Liver (tissue), 9 donors: ENCODE results near the gene THRB. TPM values are rescaled to one million over a fixed set of nuclear protein-coding genes. Genes with fewer than 3 reads are reported as not detected.
"Not testable (repeated sequence)": the region's sequence is repeated elsewhere in the genome, so short reads cannot be mapped to it uniquely, and the experiment has no call there.

Source experiments
- DNase-seq: peaks from one replicate; pipeline ENCODE4 v3.0.0-alpha.2; 2017; ENCODE audit warnings: low spot score
- H3K27ac ChIP-seq, 2 donors: one replicate each; pipeline ENCODE4 v1.7.0; 2013; ENCODE audit warnings: inconsistent platforms in 2 of 2, low read length in 2 of 2, control low read depth in 1 of 2, low read depth in 1 of 2, mild to moderate bottlenecking in 1 of 2
- H3K27me3 ChIP-seq, 4 donors: one replicate each; pipeline versions ENCODE4 v1.6.1 to v1.7.0; 2013; ENCODE audit warnings: low read length in 3 of 4, inconsistent platforms in 1 of 4, mild to moderate bottlenecking in 1 of 4, moderate library complexity in 1 of 4; ENCODE audit not compliant: control insufficient read depth in 4 of 4, insufficient read depth in 4 of 4
- H3K36me3 ChIP-seq, 4 donors: one replicate each; pipeline versions ENCODE4 v1.6.1 to v1.7.0; 2013; ENCODE audit warnings: low read length in 3 of 4, mild to moderate bottlenecking in 3 of 4, low read depth in 1 of 4, moderate library complexity in 1 of 4; ENCODE audit not compliant: control insufficient read depth in 4 of 4, insufficient read depth in 3 of 4
- H3K4me1 ChIP-seq, 4 donors: one replicate each; pipeline versions ENCODE4 v1.6.1 to v1.7.0; 2013; ENCODE audit warnings: low read length in 3 of 4, mild to moderate bottlenecking in 3 of 4, moderate library complexity in 1 of 4; ENCODE audit not compliant: control insufficient read depth in 4 of 4, insufficient read depth in 4 of 4
- H3K4me3 ChIP-seq, 3 donors: one replicate each; pipeline versions ENCODE4 v1.6.1 to v1.7.0; 2013; ENCODE audit warnings: low read length in 3 of 3, control low read depth in 1 of 3, low read depth in 1 of 3, mild to moderate bottlenecking in 1 of 3
- H3K9ac ChIP-seq, 2 donors: one replicate each; pipeline ENCODE4 v1.7.0; 2013; ENCODE audit warnings: low read length in 2 of 2, mild to moderate bottlenecking in 2 of 2, moderate library complexity in 2 of 2, control low read depth in 1 of 2, low read depth in 1 of 2
- H3K9me3 ChIP-seq, 4 donors: one replicate each; pipeline versions ENCODE4 v1.6.1 to v1.7.0; 2013; ENCODE audit warnings: low read length in 3 of 4; ENCODE audit not compliant: control insufficient read depth in 4 of 4
- ATF3 ChIP-seq: IDR thresholded peaks from 2 replicates; pipeline ENCODE4 v1.6.1; 2016; ENCODE audit warnings: antibody characterized with exemption
- FOXA1 ChIP-seq: IDR thresholded peaks from 2 replicates; pipeline ENCODE4 v1.6.1; 2016; ENCODE audit warnings: antibody characterized with exemption
- FOXA2 ChIP-seq: IDR thresholded peaks from 2 replicates; pipeline ENCODE4 v1.6.1; 2016; ENCODE audit warnings: antibody characterized with exemption
- JUND ChIP-seq, 2 donors: IDR thresholded peaks; 2 replicates each; pipeline ENCODE4 v1.6.1; 2016; ENCODE audit warnings: antibody characterized with exemption in 2 of 2
- RAD21 ChIP-seq, 2 donors: IDR thresholded peaks; 2 replicates each; pipeline ENCODE4 v1.6.1; 2016; ENCODE audit warnings: antibody characterized with exemption in 2 of 2, mild to moderate bottlenecking in 2 of 2
- RXRA ChIP-seq, 2 donors: IDR thresholded peaks; 2 replicates each; pipeline ENCODE4 v1.6.1; 2017 to 2018; ENCODE audit warnings: antibody characterized with exemption in 2 of 2, mild to moderate bottlenecking in 1 of 2
- WGBS: extraction: QIAGEN DNeasy Blood & Tissue Kit; methylation state at CpG from one replicate; pipeline ENCODE4 v1.1.7; 2013; 5-methylcytosine and 5-hydroxymethylcytosine counted together
- polyA plus RNA-seq, 2 donors: library from polyadenylated mRNA; stranded (reverse) in 1 of 2; unstranded in 1 of 2; fragments of 200-250 nt in 1 of 2; fragments of >200 nt in 1 of 2; fragmentation: Nextera tagmentation in 1 of 2; extraction: Ambion mirVana in 1 of 2; gene quantifications; one replicate each; pipeline versions ENCODE4 v1.2.1 to v1.2.3, GENCODE V29; 2013 to 2015
- total RNA-seq, 2 donors: library from RNA; depleted of rRNA; stranded (reverse); fragments of >200 nt; gene quantifications; one replicate each; pipeline ENCODE4 v1.2.3, GENCODE V29; 2014
- TF ChIP-seq, protein P1 (sequence below): fragments of 150-350 bp; IDR thresholded peaks from 2 replicates; pipeline ENCODE4 v1.5.1; 2017; ENCODE audit warnings: improper control_type of control experiment, low read depth, low read length; ENCODE audit not compliant: missing input control
- donor health status: healthy.
- donor health status: healthy.
- donor health status: healthy.
- donor health status: healthy.
- donor health status: healthy.

The THRB gene
- total and polyA plus RNA-seq, 4 donors = 5.9 to 23.9 (median 9.3) TPM

DNA sequence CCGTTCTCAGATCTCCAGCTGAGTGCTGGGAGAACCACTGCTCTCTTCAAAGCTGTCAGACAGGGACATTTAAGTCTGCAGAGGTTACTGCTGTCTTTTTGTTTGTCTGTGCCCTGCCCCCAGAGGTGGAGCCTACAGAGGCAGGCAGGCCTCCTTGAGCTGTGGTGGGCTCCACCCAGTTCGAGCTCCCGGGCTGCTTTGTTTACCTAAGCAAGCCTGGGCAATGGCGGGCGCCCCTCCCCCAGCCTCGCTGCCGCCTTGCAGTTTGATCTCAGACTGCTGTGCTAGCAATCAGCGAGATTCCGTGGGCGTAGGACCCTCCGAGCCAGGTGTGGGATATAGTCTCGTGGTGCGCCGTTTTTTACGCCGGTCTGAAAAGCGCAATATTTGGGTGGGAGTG is 399.8 kb downstream of the THRB start:
- H3K27ac ChIP-seq, DNase-seq, H3K9me3 ChIP-seq, H3K4me1 ChIP-seq, H3K9ac ChIP-seq, H3K36me3 ChIP-seq, H3K27me3 ChIP-seq, H3K4me3 ChIP-seq: not testable (repeated sequence)
- 62% methylated on average over 16 of the region's 17 CpGs for WGBS

DNA sequence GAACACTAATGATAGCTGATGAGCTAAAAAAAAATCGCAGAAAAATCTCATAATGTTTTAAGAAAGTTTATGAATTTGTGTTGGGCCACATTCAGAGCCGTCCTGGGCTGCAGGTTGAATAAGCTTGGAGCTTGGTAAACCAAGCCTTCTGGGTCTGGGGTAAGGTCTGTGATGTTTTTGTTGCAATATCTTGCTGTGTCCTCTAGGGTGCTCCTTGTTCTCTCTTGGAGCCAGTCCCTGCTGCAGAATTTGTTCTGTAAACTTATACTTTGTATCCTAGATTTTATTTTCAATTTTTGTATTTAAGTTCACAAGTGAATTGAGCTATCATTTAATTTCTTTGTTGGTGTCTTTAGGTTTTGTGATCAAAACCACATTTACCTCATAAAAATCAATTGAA is 405.9 kb downstream of the THRB start:
- H3K9ac ChIP-seq = no peak overlapping the region
- H3K4me3 ChIP-seq = no peak overlapping the region
- no peak for DNase-seq
- no peaks in the 10 kb centered on the region for H3K36me3 ChIP-seq
- no peak overlapping the region for H3K27ac ChIP-seq
- 45% methylated on average over 2 of the region's 2 CpGs for WGBS
- TF ChIP-seq JUND (IDR thresholded peaks at IDR 0.05) (no peak), RAD21 (IDR thresholded peaks at IDR 0.05) (peak; percentile 77)
- TF ChIP-seq, protein P1, sequence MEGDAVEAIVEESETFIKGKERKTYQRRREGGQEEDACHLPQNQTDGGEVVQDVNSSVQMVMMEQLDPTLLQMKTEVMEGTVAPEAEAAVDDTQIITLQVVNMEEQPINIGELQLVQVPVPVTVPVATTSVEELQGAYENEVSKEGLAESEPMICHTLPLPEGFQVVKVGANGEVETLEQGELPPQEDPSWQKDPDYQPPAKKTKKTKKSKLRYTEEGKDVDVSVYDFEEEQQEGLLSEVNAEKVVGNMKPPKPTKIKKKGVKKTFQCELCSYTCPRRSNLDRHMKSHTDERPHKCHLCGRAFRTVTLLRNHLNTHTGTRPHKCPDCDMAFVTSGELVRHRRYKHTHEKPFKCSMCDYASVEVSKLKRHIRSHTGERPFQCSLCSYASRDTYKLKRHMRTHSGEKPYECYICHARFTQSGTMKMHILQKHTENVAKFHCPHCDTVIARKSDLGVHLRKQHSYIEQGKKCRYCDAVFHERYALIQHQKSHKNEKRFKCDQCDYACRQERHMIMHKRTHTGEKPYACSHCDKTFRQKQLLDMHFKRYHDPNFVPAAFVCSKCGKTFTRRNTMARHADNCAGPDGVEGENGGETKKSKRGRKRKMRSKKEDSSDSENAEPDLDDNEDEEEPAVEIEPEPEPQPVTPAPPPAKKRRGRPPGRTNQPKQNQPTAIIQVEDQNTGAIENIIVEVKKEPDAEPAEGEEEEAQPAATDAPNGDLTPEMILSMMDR = peak; percentile 48
- no peaks in the 10 kb centered on the region for H3K9me3 ChIP-seq
- H3K27me3 ChIP-seq = no peaks in the 10 kb centered on the region
- H3K4me1 ChIP-seq = peaks cover 0 to 3% (median 0%) of the 10 kb centered on the region in 4 donors

GRCh38 chr3:24087469-24087868 is 407.2 kb downstream of the THRB start:
- H3K4me3 ChIP-seq = no peak overlapping the region
- DNase-seq = no peak

More at GRCh38 chr3:24087469-24087868, 407.2 kb downstream of the THRB start:
- Histone ChIP-seq H3K9me3 (no peaks in the 10 kb centered on the region), H3K36me3 (no peaks in the 10 kb centered on the region), H3K27ac (no peak overlapping the region), H3K4me1 (peaks cover 0 to 3% (median 0%) of the 10 kb centered on the region in 4 donors), H3K9ac (no peak overlapping the region), H3K27me3 (no peaks in the 10 kb centered on the region)
- WGBS = 93% methylated on average over 3 of the region's 3 CpGs
- no peak for TF ChIP-seq ATF3
- TF ChIP-seq FOXA2 = no peak
- TF ChIP-seq RXRA (IDR thresholded peaks at IDR 0.05) = no peak
- TF ChIP-seq, protein P1 = no peak
- TF ChIP-seq FOXA1 = no peak
